ENCODE measurements around the gene RPH3AL. TPM values are rescaled to one million over a fixed set of nuclear protein-coding genes. Genes with fewer than 3 reads are reported as not detected.

Gene RPH3AL, protein sequence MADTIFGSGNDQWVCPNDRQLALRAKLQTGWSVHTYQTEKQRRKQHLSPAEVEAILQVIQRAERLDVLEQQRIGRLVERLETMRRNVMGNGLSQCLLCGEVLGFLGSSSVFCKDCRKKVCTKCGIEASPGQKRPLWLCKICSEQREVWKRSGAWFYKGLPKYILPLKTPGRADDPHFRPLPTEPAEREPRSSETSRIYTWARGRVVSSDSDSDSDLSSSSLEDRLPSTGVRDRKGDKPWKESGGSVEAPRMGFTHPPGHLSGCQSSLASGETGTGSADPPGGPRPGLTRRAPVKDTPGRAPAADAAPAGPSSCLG
- total RNA-seq: 5.2 and 6.0 TPM in 2 replicates

DNA sequence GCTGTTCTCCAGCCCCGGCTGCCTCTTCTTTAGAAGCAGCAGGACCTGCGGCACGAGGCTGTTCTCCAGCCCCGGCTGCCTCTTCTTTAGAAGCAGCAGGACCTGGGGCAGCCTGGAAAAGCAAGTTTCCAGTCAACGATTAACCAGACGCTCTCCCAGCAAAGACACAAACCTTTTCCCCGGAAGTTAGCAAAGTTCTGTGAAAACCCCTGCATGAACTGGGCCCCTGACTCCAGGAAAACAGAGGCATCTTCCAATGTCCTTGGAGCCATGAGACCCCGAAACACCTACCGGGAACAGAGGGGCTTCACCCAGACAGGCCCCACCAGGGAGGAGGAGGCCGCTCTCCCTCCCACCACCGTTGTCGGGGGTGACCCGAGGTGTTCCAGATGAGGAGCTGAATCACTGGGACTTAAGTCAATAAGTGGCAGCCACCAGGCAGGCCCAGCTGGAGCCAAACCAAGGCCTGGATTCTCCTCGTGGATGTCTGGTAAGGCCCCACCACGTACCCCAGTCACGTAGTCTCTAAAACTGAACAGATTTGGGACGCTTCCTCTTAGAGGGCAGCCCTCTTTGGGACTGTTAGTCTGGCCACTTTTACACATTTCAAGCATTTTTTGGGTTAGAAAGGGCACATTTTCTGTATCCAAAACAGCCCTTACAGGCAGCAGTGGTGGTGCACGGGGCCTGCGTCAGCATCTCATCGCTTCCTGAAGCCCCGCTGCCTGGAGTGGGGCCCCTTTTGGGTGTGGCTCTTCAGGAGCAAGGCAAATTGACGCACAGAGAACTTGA, at the start of gene RPH3AL:
RPH3AL (minus strand) TSS at position 387 of the 792 bp plus-strand sequence. CDS start 25,264 bp downstream, outside the sequence.
- Mint-ChIP-seq H3K4me1 (no peaks in the 10 kb centered on the region), H3K27ac (no peak within 1 kb of the TSS)

DNA sequence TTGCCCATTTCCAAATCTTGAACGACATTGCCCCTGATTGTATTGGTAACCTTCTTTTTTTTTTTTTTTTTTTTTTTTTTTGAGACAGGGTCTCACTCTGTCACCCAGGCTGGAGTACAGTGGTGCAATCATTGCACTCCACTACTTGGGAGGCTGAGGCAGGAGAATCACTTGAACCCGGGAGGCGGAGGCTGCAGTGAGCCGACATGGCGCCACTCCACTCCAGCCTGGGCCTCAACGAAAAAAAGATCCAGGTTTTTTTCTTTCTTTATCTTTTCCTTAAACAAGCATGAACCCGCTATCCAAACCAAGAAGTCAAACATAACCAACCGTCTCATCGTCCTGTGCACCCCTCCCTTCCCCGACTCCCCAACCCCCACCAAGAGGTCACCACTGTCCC, 47.6 kb upstream of the RPH3AL start:
- ATAC-seq (ENCODE audit: low read depth) (no peak), DNase-seq (no peak)
- no peak overlapping the region for H3K27ac Mint-ChIP-seq
- H3K27me3 Mint-ChIP-seq: peaks cover 3% of the 10 kb centered on the region
- peaks cover 5% of the 10 kb centered on the region for H3K36me3 Mint-ChIP-seq (ENCODE audit: low read depth)
- POLR2A ChIA-PET: no interaction called here
- TF ChIP-seq, protein P1, sequence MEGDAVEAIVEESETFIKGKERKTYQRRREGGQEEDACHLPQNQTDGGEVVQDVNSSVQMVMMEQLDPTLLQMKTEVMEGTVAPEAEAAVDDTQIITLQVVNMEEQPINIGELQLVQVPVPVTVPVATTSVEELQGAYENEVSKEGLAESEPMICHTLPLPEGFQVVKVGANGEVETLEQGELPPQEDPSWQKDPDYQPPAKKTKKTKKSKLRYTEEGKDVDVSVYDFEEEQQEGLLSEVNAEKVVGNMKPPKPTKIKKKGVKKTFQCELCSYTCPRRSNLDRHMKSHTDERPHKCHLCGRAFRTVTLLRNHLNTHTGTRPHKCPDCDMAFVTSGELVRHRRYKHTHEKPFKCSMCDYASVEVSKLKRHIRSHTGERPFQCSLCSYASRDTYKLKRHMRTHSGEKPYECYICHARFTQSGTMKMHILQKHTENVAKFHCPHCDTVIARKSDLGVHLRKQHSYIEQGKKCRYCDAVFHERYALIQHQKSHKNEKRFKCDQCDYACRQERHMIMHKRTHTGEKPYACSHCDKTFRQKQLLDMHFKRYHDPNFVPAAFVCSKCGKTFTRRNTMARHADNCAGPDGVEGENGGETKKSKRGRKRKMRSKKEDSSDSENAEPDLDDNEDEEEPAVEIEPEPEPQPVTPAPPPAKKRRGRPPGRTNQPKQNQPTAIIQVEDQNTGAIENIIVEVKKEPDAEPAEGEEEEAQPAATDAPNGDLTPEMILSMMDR (IDR thresholded peaks at IDR 0.05): no peak
- no peaks in the 10 kb centered on the region for H3K4me1 Mint-ChIP-seq
- CTCF ChIA-PET: no interaction called here
- no peaks in the 10 kb centered on the region for H3K9me3 Mint-ChIP-seq
- intact Hi-C loops (cut with micrococcal nuclease): no loop called here
- no peak overlapping the region for H3K4me3 Mint-ChIP-seq

More for the DNA sequence above, at the start of gene RPH3AL:
- no peak for DNase-seq
- ATAC-seq (ENCODE audit: low read depth): no peak
- TF ChIP-seq, protein P1 (IDR thresholded peaks at IDR 0.05): no peak
- Mint-ChIP-seq H3K36me3 (ENCODE audit: low read depth) (no peaks in the 10 kb centered on the region), H3K9me3 (no peaks in the 10 kb centered on the region), H3K27me3 (peaks cover 10% of the 10 kb centered on the region), H3K4me3 (no peak within 1 kb of the TSS)
- ChIA-PET CTCF (no interaction called here), POLR2A (no interaction called here)
- intact Hi-C loops (cut with micrococcal nuclease): no loop called here

DNA sequence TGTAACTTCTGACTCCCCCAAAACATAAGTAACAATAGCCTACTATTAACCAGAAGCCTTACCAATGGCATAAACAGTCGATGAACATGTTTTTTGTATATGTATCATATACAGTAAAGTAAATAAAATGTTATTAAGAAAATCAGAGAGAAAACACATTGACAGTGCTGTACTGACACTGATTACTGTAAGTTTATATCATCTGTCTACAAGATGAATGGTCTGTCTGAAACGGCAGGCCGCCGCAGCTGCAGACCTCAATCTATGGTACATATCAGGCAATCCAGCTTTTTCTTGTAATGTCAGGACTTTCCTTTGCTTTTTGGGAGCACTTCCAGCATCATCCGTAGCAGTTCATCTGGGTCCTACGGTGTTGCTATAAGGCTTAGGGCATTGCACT, 44.2 kb upstream of the RPH3AL start:
- no peaks in the 10 kb centered on the region for H3K9me3 Mint-ChIP-seq
- H3K4me1 Mint-ChIP-seq: no peaks in the 10 kb centered on the region
- TF ChIP-seq, protein P1 (IDR thresholded peaks at IDR 0.05): no peak
- intact Hi-C loops (cut with micrococcal nuclease): no loop called here
- ChIA-PET CTCF (no interaction called here), POLR2A (no interaction called here)
- peaks cover 7% of the 10 kb centered on the region for H3K27me3 Mint-ChIP-seq
- H3K36me3 Mint-ChIP-seq (ENCODE audit: low read depth): no peaks in the 10 kb centered on the region
- ATAC-seq (ENCODE audit: low read depth) (no peak), DNase-seq (no peak)
- no peak overlapping the region for H3K4me3 Mint-ChIP-seq
- no peak overlapping the region for H3K27ac Mint-ChIP-seq

DNA sequence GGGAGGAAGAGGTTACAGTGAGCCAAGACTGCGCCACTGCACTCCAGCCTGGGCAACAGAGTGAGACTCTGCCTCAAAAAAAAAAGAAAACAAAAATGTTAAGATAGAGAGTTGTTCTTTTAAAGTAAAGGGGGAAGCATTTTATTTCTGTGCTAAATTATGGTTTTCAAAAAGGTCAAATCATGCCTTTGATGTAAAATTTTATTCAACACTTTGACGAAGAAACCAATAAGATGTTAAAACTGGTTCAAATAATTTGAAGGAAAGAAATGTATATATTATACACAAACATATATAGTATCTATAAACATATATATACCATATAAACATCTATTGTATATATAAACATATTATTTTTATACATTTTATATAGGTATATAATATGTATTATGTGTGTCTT, 43.4 kb upstream of the RPH3AL start:
- H3K36me3 Mint-ChIP-seq (ENCODE audit: low read depth): no peaks in the 10 kb centered on the region
- TF ChIP-seq, protein P1 (IDR thresholded peaks at IDR 0.05): no peak
- H3K9me3 Mint-ChIP-seq: no peaks in the 10 kb centered on the region
- POLR2A ChIA-PET: no interaction called here
- intact Hi-C loops (cut with micrococcal nuclease): no loop called here
- peaks cover 7% of the 10 kb centered on the region for H3K27me3 Mint-ChIP-seq
- DNase-seq (no peak), ATAC-seq (ENCODE audit: low read depth) (no peak)
- no peaks in the 10 kb centered on the region for H3K4me1 Mint-ChIP-seq
- H3K4me3 Mint-ChIP-seq: no peak overlapping the region
- no peak overlapping the region for H3K27ac Mint-ChIP-seq
- CTCF ChIA-PET: no interaction called here

DNA sequence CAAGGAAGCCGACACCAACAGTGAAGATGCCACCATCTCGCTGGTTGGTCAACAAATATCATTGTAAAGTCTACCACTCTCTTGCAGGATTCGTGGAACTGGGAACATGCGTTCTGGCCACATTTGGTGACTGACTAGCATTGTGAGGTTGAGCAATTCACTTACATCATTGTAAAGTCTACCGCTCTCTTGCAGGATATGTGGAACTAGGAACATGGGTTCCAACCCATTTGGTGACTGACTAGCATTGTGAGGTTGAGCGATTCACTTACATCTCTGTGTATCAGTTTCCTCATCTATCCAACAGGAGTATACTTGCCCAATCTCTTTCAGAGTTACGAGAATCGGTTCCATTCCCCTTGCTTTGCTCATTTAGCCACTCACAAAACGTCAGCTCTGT, 42.6 kb upstream of the RPH3AL start:
- ATAC-seq (ENCODE audit: low read depth) (no peak), DNase-seq (no peak)
- Mint-ChIP-seq H3K27me3 (peaks cover 5% of the 10 kb centered on the region), H3K27ac (no peak overlapping the region), H3K4me3 (no peak overlapping the region), H3K36me3 (ENCODE audit: low read depth) (no peaks in the 10 kb centered on the region), H3K9me3 (no peaks in the 10 kb centered on the region), H3K4me1 (no peaks in the 10 kb centered on the region)
- TF ChIP-seq, protein P1 (IDR thresholded peaks at IDR 0.05): no peak
- ChIA-PET POLR2A (no interaction called here), CTCF (no interaction called here)
- intact Hi-C loops (cut with micrococcal nuclease): no loop called here

Data from activated B cell treated with CpG ODN at 0.5 μM for 24 hours (primary cell).